HepG2 (cell line): ENCODE measurements around the gene ZNF839. TPM values are rescaled to one million over a fixed set of nuclear protein-coding genes. Genes with fewer than 3 reads are reported as not detected.

Source experiments
- ETV6 ChIP-seq: sonication (generic); formaldehyde crosslinking; conservative IDR thresholded peaks from 2 replicates; pipeline ENCODE4 v1.4.0; 2020; ENCODE audit warnings: missing genetic modification reagents
- GMEB1 ChIP-seq: sonication (generic); formaldehyde crosslinking; IDR thresholded peaks from 2 replicates; pipeline ENCODE4 v1.5.1; 2020; ENCODE audit warnings: missing genetic modification reagents, mild to moderate bottlenecking, borderline replicate concordance
- HOMEZ ChIP-seq: IDR thresholded peaks from 2 replicates; pipeline ENCODE4 v1.6.1; 2016; ENCODE audit warnings: low read depth
- RNF219 ChIP-seq: sonication (generic); formaldehyde crosslinking; IDR thresholded peaks from 2 replicates; pipeline ENCODE4 v1.5.0; 2020; ENCODE audit warnings: mild to moderate bottlenecking, missing genetic modification reagents
- ZBTB43 ChIP-seq: sonication (generic); formaldehyde crosslinking; conservative IDR thresholded peaks from 2 replicates; pipeline ENCODE4 v1.4.0; 2020; ENCODE audit warnings: missing genetic modification reagents
- ZNF432 ChIP-seq: sonication (generic); formaldehyde crosslinking; IDR thresholded peaks from 2 replicates; pipeline ENCODE4 v1.5.0; 2020; ENCODE audit warnings: missing genetic modification reagents, mild to moderate bottlenecking, borderline replicate concordance
- ZNF569 ChIP-seq: sonication (generic); formaldehyde crosslinking; IDR thresholded peaks from 2 replicates; pipeline ENCODE4 v1.5.0; 2020; ENCODE audit warnings: mild to moderate bottlenecking, missing genetic modification reagents, moderate library complexity, borderline replicate concordance
- ZNF609 ChIP-seq: sonication (generic); formaldehyde crosslinking; IDR thresholded peaks from 2 replicates; pipeline ENCODE4 v1.4.0; 2020; ENCODE audit warnings: mild to moderate bottlenecking, missing genetic modification reagents, borderline replicate concordance
- ZNF687 ChIP-seq: sonication (generic); formaldehyde crosslinking; IDR thresholded peaks from 2 replicates; pipeline ENCODE4 v1.5.1; 2020; ENCODE audit warnings: mild to moderate bottlenecking, missing genetic modification reagents, moderate library complexity
- polyA plus RNA-seq, 8 experiments: library from polyadenylated mRNA; depleted of rRNA in 3 of 8; stranded (reverse) in 7 of 8; unstranded in 1 of 8; fragments of >200 nt; fragmentation: Illumina TruSeq in 4 of 8; extraction: Trizol in 4 of 8; gene quantifications; 2 replicates each; pipeline versions ENCODE4 v1.2.1 to v1.2.3, GENCODE V29; 2011 to 2016; ENCODE audit warnings: low read depth in 4 of 8, missing spikeins in 1 of 8, mixed read lengths in 1 of 8; ENCODE audit not compliant: insufficient read depth in 1 of 8
- total RNA-seq, 5 experiments: library from RNA; depleted of rRNA; stranded (reverse); fragments of >200 nt; fragmentation: Illumina TruSeq; extraction: Trizol; gene quantifications; 2 replicates each; pipeline ENCODE4 v1.2.3, GENCODE V29; 2016; ENCODE audit warnings: low read depth in 1 of 5

ZNF839 gene
- total and polyA plus RNA-seq, 2 of the 13 experiments (the other 11 are each of a cell fraction or from before 2014, with no cell fraction given): 11.1 to 12.8 TPM

- TF ChIP-seq ZNF609: peak; percentile 60; the same call in 1 of the 2 replicates
- no peak for TF ChIP-seq ZNF432 (CRISPR knock-in tag)
- TF ChIP-seq ZNF569 (CRISPR knock-in tag): no peak
- TF ChIP-seq ETV6: no peak
- no peak for TF ChIP-seq RNF219 (CRISPR knock-in tag)
- peak; percentile 97 for TF ChIP-seq ZNF687 (CRISPR knock-in tag)
- TF ChIP-seq HOMEZ (CRISPR knock-in tag): no peak
- TF ChIP-seq ZBTB43: peak; percentile 50; the same call in 1 of the 2 replicates
- TF ChIP-seq GMEB1 (CRISPR knock-in tag): peak; percentile 65
Measured at GRCh38 chr14:102314242-102315011, 5.1 kb upstream of the ZNF839 start (continued).
